OCI-LY1 (cell line): ENCODE data around the gene PRSS38.

Experiments used
- H2AFZ ChIP-seq: fragments of 200-600 bp; sonication (generic), shearing (Covaris generic); 2 replicates; pipeline ENCODE4 v1.6.0; 2014; ENCODE audit warnings: antibody characterized with exemption, mild to moderate bottlenecking, low read length
- H3F3A ChIP-seq: fragments of 200-600 bp; sonication (generic), shearing (Covaris generic); 2 replicates; pipeline ENCODE4 v1.6.0; 2014; ENCODE audit warnings: mild to moderate bottlenecking, antibody characterized with exemption, low read length, moderate library complexity; ENCODE audit not compliant: insufficient read depth
- H3K27ac ChIP-seq: fragments of 200-600 bp; sonication (generic); 2 replicates; pipeline ENCODE4 v1.5.1; 2014; ENCODE audit warnings: low read length, mixed run types, mild to moderate bottlenecking, low read depth; ENCODE audit not compliant: poor library complexity, severe bottlenecking
- H3K27me3 ChIP-seq: fragments of 200-600 bp; sonication (generic); 2 replicates; pipeline ENCODE4 v1.6.0; 2014; ENCODE audit warnings: antibody characterized with exemption, mild to moderate bottlenecking, low read length, moderate library complexity; ENCODE audit not compliant: insufficient read depth
- H3K36me3 ChIP-seq: fragments of 200-600 bp; sonication (generic); 2 replicates; pipeline ENCODE4 v1.6.1; 2014; ENCODE audit warnings: mild to moderate bottlenecking, antibody characterized with exemption, low read length, moderate library complexity, mixed read lengths; ENCODE audit not compliant: insufficient read depth
- H3K4me1 ChIP-seq: fragments of 200-600 bp; sonication (generic); 2 replicates; pipeline ENCODE4 v1.5.1; 2014; ENCODE audit warnings: mild to moderate bottlenecking, low read length, moderate library complexity; ENCODE audit not compliant: insufficient read depth, severe bottlenecking
- H3K4me2 ChIP-seq: fragments of 200-600 bp; sonication (generic), shearing (Covaris generic); 2 replicates; pipeline ENCODE4 v1.6.1; 2014; ENCODE audit warnings: low read length
- H3K4me3 ChIP-seq: fragments of 200-600 bp; sonication (generic); 2 replicates; pipeline ENCODE4 v1.5.1; 2014; ENCODE audit warnings: low read length, low read depth, mild to moderate bottlenecking, mixed read lengths; ENCODE audit not compliant: poor library complexity, severe bottlenecking
- H3K79me2 ChIP-seq: fragments of 200-600 bp; shearing (Covaris generic); 2 replicates; pipeline ENCODE4 v1.6.1; 2016; ENCODE audit warnings: mixed run types, low read length, mixed read lengths; ENCODE audit not compliant: insufficient read depth
- H3K9ac ChIP-seq: fragments of 200-600 bp; sonication (generic), shearing (Covaris generic); 2 replicates; pipeline ENCODE4 v1.6.1; 2014; ENCODE audit warnings: mild to moderate bottlenecking, low read length, mixed read lengths
- H3K9me2 ChIP-seq: fragments of 200-600 bp; sonication (generic), shearing (Covaris generic); 2 replicates; pipeline ENCODE4 v1.6.1; 2014; ENCODE audit warnings: low read depth, mild to moderate bottlenecking, low read length, mixed read lengths
- H3K9me3 ChIP-seq: fragments of 200-600 bp; shearing (Covaris generic); 2 replicates; pipeline ENCODE4 v1.6.1; 2014; ENCODE audit warnings: low read length, mixed read lengths
- H4K20me1 ChIP-seq: fragments of 200-600 bp; sonication (generic), shearing (Covaris generic); 2 replicates; pipeline ENCODE4 v1.6.0; 2016; ENCODE audit warnings: mild to moderate bottlenecking, low read length; ENCODE audit not compliant: insufficient read depth
- EZH2 ChIP-seq: fragments of 200-600 bp; sonication (generic), shearing (Covaris generic); IDR thresholded peaks from 2 replicates; pipeline ENCODE4 v1.8.0; 2017; ENCODE audit warnings: borderline replicate concordance, mixed run types, mild to moderate bottlenecking, antibody characterized with exemption, low read length, moderate library complexity, mixed read lengths
- TF ChIP-seq, protein P1 (sequence below): fragments of 200-600 bp; sonication (generic), shearing (Covaris generic); IDR thresholded peaks from 2 replicates; pipeline ENCODE4 v1.5.1; 2017; ENCODE audit warnings: mild to moderate bottlenecking, antibody characterized with exemption, low read length, moderate library complexity, mixed read lengths

Gene PRSS38

DNA sequence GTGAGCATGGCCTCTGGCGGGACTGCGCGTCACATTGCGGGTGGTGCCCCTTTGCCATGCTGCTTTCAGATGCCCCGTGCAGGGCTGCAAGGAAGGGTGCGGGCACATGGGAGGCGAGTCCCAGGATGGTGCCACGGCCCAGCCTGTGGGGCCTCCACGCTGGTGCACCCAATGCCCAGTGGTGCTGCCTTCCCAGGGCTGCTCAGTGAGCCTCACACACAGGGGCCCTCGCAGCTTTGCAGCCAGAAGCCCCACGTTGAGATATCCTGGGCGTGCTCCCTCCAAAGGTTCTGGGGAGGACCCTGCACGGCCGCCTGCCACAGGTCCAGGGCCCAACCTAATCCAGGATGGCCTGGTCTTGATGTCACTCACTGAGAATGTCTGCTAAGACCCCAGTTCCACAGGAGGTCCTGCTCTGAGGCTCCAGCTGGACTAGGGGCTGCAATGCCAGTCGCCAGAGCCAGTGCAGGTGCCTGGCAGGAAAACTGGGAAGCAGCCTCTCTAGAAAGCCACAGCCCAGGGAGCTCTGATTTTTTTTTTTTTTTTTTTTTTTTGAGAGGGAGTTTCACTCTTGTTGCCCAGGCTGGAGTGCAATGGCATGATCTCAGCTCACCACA lies 34.1 kb upstream of the PRSS38 start:
- H3F3A ChIP-seq = 0 out of 2 replicates have a peak, but pooled peaks cover 3% of the 10 kb centered on the region
- H4K20me1 ChIP-seq = no peaks in the 10 kb centered on the region
- no peak overlapping the region for H2AFZ ChIP-seq
- H3K36me3 ChIP-seq = 0 out of 2 replicates have a peak, but pooled peaks cover 3% of the 10 kb centered on the region
- peaks cover 4% of the 10 kb centered on the region for H3K4me1 ChIP-seq
- TF ChIP-seq, protein P1, sequence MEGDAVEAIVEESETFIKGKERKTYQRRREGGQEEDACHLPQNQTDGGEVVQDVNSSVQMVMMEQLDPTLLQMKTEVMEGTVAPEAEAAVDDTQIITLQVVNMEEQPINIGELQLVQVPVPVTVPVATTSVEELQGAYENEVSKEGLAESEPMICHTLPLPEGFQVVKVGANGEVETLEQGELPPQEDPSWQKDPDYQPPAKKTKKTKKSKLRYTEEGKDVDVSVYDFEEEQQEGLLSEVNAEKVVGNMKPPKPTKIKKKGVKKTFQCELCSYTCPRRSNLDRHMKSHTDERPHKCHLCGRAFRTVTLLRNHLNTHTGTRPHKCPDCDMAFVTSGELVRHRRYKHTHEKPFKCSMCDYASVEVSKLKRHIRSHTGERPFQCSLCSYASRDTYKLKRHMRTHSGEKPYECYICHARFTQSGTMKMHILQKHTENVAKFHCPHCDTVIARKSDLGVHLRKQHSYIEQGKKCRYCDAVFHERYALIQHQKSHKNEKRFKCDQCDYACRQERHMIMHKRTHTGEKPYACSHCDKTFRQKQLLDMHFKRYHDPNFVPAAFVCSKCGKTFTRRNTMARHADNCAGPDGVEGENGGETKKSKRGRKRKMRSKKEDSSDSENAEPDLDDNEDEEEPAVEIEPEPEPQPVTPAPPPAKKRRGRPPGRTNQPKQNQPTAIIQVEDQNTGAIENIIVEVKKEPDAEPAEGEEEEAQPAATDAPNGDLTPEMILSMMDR = no peak
- no peak for TF ChIP-seq EZH2
- no peaks in the 10 kb centered on the region for H3K79me2 ChIP-seq
- H3K9me2 ChIP-seq = no peaks in the 10 kb centered on the region
- no peak overlapping the region for H3K27ac ChIP-seq
- H3K4me3 ChIP-seq = no peak overlapping the region
- H3K4me2 ChIP-seq = no peak overlapping the region
- H3K27me3 ChIP-seq = no peaks in the 10 kb centered on the region
- H3K9ac ChIP-seq = no peak overlapping the region
- no peaks in the 10 kb centered on the region for H3K9me3 ChIP-seq

DNA sequence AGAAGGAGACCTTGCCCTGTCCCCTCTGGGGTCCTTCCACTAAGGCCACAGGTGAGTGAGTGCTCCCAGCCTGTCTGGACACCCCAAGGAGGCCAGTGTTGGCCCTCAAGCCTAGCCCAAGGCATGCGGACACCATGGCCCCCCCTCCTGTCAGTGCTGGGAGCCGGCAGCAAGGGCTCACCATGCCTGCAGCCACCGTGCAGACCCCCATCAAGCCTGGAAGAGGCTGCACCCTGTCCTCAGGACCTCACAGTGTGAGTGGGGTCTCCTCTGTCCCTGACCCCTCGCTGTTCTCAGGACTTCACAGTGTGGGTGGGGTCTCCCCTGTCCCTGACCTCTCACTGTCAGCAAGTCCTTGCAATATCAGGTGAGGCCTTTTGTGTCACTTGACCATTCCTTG lies 33.2 kb upstream of the PRSS38 start:
- Histone ChIP-seq H3K9me3 (no peaks in the 10 kb centered on the region), H3K9me2 (no peaks in the 10 kb centered on the region), H2AFZ (no peak overlapping the region), H3K79me2 (no peaks in the 10 kb centered on the region), H3K36me3 (no peaks in the 10 kb centered on the region), H3K4me2 (no peak overlapping the region), H3K27me3 (0 out of 2 replicates have a peak, but pooled peaks cover 7% of the 10 kb centered on the region), H3K9ac (no peak overlapping the region), H3K4me3 (no peak overlapping the region), H3F3A (0 out of 2 replicates have a peak, but pooled peaks cover 3% of the 10 kb centered on the region), H3K27ac (no peak overlapping the region), H4K20me1 (no peaks in the 10 kb centered on the region), H3K4me1 (peaks cover 5% of the 10 kb centered on the region)
- TF ChIP-seq EZH2 = no peak
- TF ChIP-seq, protein P1 = no peak

DNA sequence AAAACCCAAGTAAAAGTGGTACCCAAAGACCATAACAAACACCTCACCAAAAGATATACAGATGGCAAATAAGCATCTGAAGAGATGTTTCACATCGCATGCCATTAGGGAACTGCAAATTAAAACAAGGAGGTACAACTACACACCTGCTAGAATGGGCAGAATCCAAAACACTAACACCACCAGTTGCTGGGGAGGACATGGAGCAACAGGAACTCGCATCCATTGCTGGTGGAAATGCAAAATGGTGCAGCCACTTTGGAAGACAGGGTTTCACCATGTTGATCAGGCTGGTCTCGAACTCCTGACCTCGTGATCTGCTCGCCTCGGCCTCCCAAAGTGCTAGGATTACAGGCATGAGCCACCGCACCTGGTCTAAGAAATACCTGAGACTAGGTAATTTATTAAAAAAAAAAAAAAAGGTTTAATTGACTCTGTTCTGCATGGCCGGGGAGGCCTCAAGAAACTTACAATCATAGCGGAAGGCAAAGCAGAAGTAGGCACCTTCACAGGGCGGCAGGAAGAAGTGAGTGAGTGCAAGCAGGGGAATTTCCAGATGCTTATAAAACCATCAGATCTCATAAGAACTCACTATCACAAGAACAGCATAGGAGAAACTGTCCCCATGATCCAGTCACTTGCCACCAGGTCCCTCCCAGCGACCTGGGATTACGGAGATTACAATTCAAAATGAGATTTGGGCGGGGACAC lies 30.2 kb upstream of the PRSS38 start:
- Histone ChIP-seq H2AFZ (no peak overlapping the region), H3K79me2 (no peaks in the 10 kb centered on the region), H3K27me3 (0 out of 2 replicates have a peak, but pooled peaks cover 7% of the 10 kb centered on the region), H3K4me1 (peaks cover 17% of the 10 kb centered on the region), H3K9me2 (no peaks in the 10 kb centered on the region), H3K9ac (no peak overlapping the region), H3F3A (0 out of 2 replicates have a peak, but pooled peaks cover 3% of the 10 kb centered on the region), H3K9me3 (no peaks in the 10 kb centered on the region), H3K27ac (no peak overlapping the region), H3K4me2 (no peak overlapping the region), H4K20me1 (no peaks in the 10 kb centered on the region), H3K4me3 (no peak overlapping the region), H3K36me3 (no peaks in the 10 kb centered on the region)
- TF ChIP-seq EZH2 = no peak
- TF ChIP-seq, protein P1 = no peak
